ENCODE measurements around the gene ADAMTS6. TPM values are rescaled to one million over a fixed set of nuclear protein-coding genes. Genes with fewer than 3 reads are reported as not detected.
"Not testable (repeated sequence)": the region's sequence is repeated elsewhere in the genome, so short reads cannot be mapped to it uniquely, and the experiment has no call there.

ADAMTS6 gene, protein sequence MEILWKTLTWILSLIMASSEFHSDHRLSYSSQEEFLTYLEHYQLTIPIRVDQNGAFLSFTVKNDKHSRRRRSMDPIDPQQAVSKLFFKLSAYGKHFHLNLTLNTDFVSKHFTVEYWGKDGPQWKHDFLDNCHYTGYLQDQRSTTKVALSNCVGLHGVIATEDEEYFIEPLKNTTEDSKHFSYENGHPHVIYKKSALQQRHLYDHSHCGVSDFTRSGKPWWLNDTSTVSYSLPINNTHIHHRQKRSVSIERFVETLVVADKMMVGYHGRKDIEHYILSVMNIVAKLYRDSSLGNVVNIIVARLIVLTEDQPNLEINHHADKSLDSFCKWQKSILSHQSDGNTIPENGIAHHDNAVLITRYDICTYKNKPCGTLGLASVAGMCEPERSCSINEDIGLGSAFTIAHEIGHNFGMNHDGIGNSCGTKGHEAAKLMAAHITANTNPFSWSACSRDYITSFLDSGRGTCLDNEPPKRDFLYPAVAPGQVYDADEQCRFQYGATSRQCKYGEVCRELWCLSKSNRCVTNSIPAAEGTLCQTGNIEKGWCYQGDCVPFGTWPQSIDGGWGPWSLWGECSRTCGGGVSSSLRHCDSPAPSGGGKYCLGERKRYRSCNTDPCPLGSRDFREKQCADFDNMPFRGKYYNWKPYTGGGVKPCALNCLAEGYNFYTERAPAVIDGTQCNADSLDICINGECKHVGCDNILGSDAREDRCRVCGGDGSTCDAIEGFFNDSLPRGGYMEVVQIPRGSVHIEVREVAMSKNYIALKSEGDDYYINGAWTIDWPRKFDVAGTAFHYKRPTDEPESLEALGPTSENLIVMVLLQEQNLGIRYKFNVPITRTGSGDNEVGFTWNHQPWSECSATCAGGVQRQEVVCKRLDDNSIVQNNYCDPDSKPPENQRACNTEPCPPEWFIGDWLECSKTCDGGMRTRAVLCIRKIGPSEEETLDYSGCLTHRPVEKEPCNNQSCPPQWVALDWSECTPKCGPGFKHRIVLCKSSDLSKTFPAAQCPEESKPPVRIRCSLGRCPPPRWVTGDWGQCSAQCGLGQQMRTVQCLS (N-terminal part only)
- 0.90 TPM for polyA plus RNA-seq (2013, experiment 1 of 2)
- 2.7 TPM for polyA plus RNA-seq (2013, experiment 2 of 2)

DNA sequence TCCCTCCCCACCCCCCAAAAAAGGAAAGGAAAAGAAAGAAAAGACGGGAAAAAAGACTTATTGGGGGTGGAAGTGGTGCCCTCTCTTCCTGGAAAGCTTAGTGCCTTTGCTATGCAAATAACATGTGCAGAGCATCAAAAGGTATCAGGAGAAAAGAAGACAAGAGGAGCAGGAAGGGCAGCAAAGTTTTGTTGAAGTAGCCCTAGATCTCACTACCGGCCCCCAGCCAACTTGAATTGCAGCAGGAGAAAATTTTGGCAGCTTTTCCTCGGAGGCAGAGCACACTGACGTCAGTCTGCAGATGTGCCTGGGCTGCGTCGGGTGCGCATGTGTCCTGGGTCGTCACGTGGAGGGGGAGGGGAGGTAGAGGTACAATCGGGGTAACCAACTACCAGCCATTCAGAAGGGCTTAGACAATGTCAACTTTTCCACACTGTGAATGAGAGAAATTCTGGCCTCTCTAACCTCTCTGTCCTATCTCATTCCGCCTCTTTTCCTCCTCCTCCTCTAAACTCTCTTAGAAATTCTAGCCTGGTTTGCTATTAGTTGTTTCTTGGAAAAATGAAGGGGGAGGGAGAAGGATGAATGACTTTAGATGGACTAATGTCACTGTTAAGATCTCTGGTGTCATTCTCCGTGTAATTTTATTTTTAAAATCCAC, at the start of gene ADAMTS6:
ADAMTS6 (minus strand) TSS at position 286 of the 661 bp plus-strand sequence. CDS start 8,247 bp downstream, outside the sequence.
- Histone ChIP-seq H3K36me3 (ENCODE audit: insufficient read depth, low read length) (no peaks in the 10 kb centered on the region), H3K27me3 (ENCODE audit: insufficient read depth, low read length) (peaks cover 5% of the 10 kb centered on the region; the same call in 1 of the 2 replicates), H3K27ac (ENCODE audit: low read depth, low read length) (peak within 1 kb of the TSS; percentile 62), H3K9ac (ENCODE audit: low read depth, low read length) (peak within 1 kb of the TSS; percentile 58), H3K4me3 (ENCODE audit: low read length) (peak within 1 kb of the TSS; percentile 62), H3K9me3 (ENCODE audit: insufficient read depth, low read depth, low read length) (no peaks in the 10 kb centered on the region), H3K4me1 (ENCODE audit: insufficient read depth, low read length) (peaks cover 37% of the 10 kb centered on the region)
- WGBS, result under 1% methylated on average over 12 of the region's 12 CpGs

DNA sequence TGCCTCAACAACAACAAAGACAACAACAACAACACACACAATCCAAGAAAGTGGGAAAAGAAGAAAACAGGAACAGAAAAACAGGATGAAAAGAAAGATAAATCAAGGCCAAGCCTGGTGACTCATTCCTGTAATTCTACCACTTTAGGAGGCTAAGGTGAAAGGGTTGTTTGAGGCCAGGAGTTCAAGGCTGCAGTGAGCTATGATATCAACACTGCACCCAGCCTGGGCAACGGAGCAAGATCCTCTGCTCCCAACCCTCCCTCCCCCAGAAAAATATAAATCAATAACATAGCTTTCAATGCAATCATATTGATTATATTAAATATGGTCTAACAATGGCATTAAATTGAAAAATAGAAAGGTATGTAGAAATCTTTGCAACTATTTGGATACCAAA, 49.2 kb upstream of the ADAMTS6 start:
- no CpG with 5 or more reads among the region's 1 CpG for WGBS
- Histone ChIP-seq H3K9me3 (ENCODE audit: insufficient read depth, low read depth, low read length) (no peaks in the 10 kb centered on the region), H3K4me1 (ENCODE audit: insufficient read depth, low read length) (no peaks in the 10 kb centered on the region), H3K27me3 (ENCODE audit: insufficient read depth, low read length) (no peaks in the 10 kb centered on the region), H3K9ac (ENCODE audit: low read depth, low read length) (no peak overlapping the region), H3K27ac (ENCODE audit: low read depth, low read length) (no peak overlapping the region), H3K4me3 (ENCODE audit: low read length) (no peak overlapping the region), H3K36me3 (ENCODE audit: insufficient read depth, low read length) (peaks cover 34% of the 10 kb centered on the region)

DNA sequence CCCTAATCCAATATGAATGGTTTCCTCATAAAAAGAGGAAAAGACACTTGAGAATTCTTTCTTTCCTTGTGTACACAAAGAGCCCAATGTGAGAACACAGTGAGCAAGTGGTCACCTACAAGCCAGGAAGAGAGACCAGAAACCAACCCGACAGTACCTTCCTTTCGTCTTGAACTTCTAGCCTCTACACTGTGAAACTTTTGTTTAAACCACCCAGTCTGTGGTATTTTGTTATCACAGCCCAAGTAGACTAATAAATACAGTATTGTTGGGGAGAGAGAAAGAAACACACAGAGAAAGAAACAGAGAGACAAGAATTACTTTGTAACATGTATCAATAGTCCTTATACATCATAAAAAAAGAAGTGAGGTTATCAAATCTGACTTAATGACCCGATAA, 44.0 kb upstream of the ADAMTS6 start:
- 97% methylated on average over 3 of the region's 3 CpGs for WGBS
- no peaks in the 10 kb centered on the region for H3K9me3 ChIP-seq (ENCODE audit: insufficient read depth, low read depth, low read length)
- no peak overlapping the region for H3K4me3 ChIP-seq (ENCODE audit: low read length)
- no peak overlapping the region for H3K27ac ChIP-seq (ENCODE audit: low read depth, low read length)
- no peaks in the 10 kb centered on the region for H3K4me1 ChIP-seq (ENCODE audit: insufficient read depth, low read length)
- H3K27me3 ChIP-seq (ENCODE audit: insufficient read depth, low read length), result no peaks in the 10 kb centered on the region
- no peak overlapping the region for H3K9ac ChIP-seq (ENCODE audit: low read depth, low read length)
- peaks cover 69% of the 10 kb centered on the region for H3K36me3 ChIP-seq (ENCODE audit: insufficient read depth, low read length)

DNA sequence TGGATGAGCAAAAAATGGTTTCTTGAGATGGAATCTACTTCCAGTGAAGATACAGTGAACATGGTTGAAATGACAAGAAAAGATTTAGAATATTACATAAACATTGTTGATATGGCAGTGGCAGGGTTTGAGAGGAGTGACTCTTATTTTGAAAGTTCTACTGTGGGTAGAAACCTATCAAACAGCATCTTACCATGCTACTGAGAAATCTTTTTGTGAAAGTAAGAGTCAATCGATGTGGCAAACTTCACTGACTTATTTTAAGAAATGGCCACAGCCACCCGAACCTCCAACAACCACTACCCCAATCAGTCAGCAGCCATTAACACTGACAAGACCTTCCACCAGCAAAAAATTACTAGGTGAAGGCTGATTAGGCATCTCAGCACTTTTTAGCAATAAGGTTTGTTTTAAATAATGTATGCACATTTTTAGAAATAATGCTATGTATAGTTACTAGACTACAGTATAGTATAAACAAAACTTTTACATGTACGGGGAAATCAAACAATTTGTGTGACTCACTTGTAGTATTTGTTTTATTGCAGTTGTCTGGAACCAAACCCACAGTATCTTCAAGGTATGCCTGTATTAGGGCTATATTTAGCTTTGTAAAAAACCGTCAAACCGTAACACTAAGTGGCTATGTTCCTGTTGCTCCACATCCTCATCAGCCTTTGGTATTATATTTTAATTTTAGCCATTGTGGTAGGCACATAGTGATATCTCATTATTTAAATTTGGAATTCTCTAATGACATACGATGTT, 30.6 kb upstream of the ADAMTS6 start:
- Histone ChIP-seq H3K36me3 (ENCODE audit: insufficient read depth, low read length) (no peaks in the 10 kb centered on the region), H3K9ac (ENCODE audit: low read depth, low read length) (no peak overlapping the region), H3K4me3 (ENCODE audit: low read length) (no peak overlapping the region), H3K27me3 (ENCODE audit: insufficient read depth, low read length) (no peaks in the 10 kb centered on the region), H3K9me3 (ENCODE audit: insufficient read depth, low read depth, low read length) (no peaks in the 10 kb centered on the region), H3K4me1 (ENCODE audit: insufficient read depth, low read length) (no peaks in the 10 kb centered on the region), H3K27ac (ENCODE audit: low read depth, low read length) (no peak overlapping the region)
- WGBS, result 90% methylated on average over 6 of the region's 6 CpGs

DNA sequence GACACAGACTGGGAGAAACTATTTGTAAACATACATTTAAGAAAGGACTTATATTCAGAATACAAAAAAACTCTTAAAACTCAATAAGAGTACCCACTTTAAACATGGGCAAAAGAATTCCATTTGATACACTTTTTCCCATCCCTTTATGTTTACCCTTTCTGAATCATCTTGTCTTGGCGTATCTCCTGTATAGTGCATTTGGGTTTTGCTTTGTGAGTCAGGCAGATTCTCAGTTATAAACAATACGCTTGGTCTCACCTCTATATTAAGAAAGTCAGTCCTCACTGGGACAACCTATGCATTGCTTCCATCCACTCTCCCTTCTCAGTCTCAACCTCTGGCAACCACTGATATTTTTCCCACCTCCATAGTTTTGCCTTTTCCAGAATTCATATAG, 27.3 kb upstream of the ADAMTS6 start:
- H3K36me3 ChIP-seq (ENCODE audit: insufficient read depth, low read length), result no peaks in the 10 kb centered on the region
- no peak overlapping the region for H3K4me3 ChIP-seq (ENCODE audit: low read length)
- WGBS, result 93% methylated on average over 2 of the region's 2 CpGs
- no peak overlapping the region for H3K27ac ChIP-seq (ENCODE audit: low read depth, low read length)
- no peaks in the 10 kb centered on the region for H3K27me3 ChIP-seq (ENCODE audit: insufficient read depth, low read length)
- no peaks in the 10 kb centered on the region for H3K4me1 ChIP-seq (ENCODE audit: insufficient read depth, low read length)
- no peaks in the 10 kb centered on the region for H3K9me3 ChIP-seq (ENCODE audit: insufficient read depth, low read depth, low read length)
- H3K9ac ChIP-seq (ENCODE audit: low read depth, low read length), result no peak overlapping the region

DNA sequence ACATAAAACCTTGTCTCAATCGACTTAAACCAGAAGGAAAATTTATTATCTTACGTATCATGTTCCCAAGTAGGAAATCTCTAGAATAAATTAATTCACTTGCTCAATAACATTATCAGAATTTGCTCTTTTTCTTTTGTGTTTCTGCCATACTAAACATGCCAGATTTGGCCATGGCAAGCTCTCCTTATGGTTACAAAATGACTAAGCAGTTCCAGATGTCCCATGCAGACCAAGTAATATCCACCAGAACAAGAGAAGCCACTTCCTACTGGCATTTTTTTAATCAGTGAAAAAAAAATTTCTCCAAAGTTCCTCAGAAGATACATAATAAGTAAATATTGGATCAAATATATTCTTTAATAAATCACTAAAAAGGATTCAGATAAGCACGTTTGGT, 25.2 kb upstream of the ADAMTS6 start:
- no peaks in the 10 kb centered on the region for H3K9me3 ChIP-seq (ENCODE audit: insufficient read depth, low read depth, low read length)
- no peak overlapping the region for H3K4me3 ChIP-seq (ENCODE audit: low read length)
- no peaks in the 10 kb centered on the region for H3K36me3 ChIP-seq (ENCODE audit: insufficient read depth, low read length)
- H3K9ac ChIP-seq (ENCODE audit: low read depth, low read length), result no peak overlapping the region
- H3K27ac ChIP-seq (ENCODE audit: low read depth, low read length), result no peak overlapping the region
- no peaks in the 10 kb centered on the region for H3K4me1 ChIP-seq (ENCODE audit: insufficient read depth, low read length)
- 90% methylated on average over 2 of the region's 3 CpGs for WGBS
- H3K27me3 ChIP-seq (ENCODE audit: insufficient read depth, low read length), result no peaks in the 10 kb centered on the region

DNA sequence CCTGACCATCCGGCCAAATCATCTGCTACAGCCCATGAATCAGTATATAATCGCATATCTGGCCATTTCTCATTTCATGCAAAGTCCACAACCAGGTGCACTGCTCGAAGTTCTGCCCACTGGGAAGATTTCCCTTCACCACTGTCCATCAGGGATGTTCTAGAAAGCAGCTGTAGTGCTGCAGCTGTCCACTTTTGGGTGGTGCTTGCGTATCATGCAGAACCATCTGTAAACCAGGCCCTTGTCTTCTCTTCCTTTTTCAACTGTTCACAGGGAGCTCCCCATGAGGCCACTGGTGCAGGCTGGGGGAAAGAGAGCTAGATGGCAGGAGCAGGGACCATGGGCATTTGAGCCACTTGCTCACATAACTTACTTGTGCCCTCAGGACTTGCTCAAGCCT, 7.4 kb upstream of the ADAMTS6 start:
- no peaks in the 10 kb centered on the region for H3K27me3 ChIP-seq (ENCODE audit: insufficient read depth, low read length)
- no peaks in the 10 kb centered on the region for H3K36me3 ChIP-seq (ENCODE audit: insufficient read depth, low read length)
- WGBS, result 93% methylated on average over 4 of the region's 4 CpGs
- H3K9ac ChIP-seq (ENCODE audit: low read depth, low read length), result no peak overlapping the region
- H3K4me1 ChIP-seq (ENCODE audit: insufficient read depth, low read length), result no peaks in the 10 kb centered on the region
- H3K27ac ChIP-seq (ENCODE audit: low read depth, low read length), result no peak overlapping the region
- H3K9me3 ChIP-seq (ENCODE audit: insufficient read depth, low read depth, low read length), result no peaks in the 10 kb centered on the region
- H3K4me3 ChIP-seq (ENCODE audit: low read length), result no peak overlapping the region

DNA sequence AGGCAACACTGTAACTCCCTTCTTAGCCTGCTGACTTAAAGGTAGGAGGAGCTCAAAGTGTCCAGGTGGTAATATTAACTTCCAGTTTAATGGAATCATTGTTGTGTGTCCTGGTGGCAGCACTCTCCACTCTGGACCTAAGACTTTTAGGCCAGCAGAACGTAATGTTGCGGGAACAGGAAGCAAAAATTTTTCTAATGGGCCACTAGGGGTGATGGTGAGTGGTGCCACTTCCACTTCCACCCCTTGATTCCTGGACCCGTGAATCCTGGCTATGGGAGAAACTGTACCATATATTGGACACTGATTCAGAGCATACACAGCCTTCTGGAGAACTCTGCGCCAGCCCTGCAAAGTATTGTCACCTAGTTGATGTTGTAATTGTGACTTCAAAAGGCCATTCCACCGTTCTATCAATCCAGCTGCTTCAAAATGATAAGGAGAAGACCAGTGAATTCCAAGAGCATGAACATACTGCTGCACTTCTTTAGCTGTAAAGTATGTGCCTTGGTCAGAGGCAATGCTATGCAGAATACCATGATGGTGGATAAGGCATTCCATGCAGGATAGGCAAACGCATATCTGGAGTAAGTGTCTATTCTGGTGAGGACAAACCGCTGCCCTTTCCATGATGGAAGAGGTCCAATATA, 6.4 kb upstream of the ADAMTS6 start:
- not testable (repeated sequence) for H3K9me3 ChIP-seq (ENCODE audit: insufficient read depth, low read depth, low read length); H3K27ac ChIP-seq (ENCODE audit: low read depth, low read length); H3K9ac ChIP-seq (ENCODE audit: low read depth, low read length); H3K36me3 ChIP-seq (ENCODE audit: insufficient read depth, low read length); H3K4me1 ChIP-seq (ENCODE audit: insufficient read depth, low read length); H3K4me3 ChIP-seq (ENCODE audit: low read length); H3K27me3 ChIP-seq (ENCODE audit: insufficient read depth, low read length)
- 93% methylated on average over 7 of the region's 7 CpGs for WGBS

DNA sequence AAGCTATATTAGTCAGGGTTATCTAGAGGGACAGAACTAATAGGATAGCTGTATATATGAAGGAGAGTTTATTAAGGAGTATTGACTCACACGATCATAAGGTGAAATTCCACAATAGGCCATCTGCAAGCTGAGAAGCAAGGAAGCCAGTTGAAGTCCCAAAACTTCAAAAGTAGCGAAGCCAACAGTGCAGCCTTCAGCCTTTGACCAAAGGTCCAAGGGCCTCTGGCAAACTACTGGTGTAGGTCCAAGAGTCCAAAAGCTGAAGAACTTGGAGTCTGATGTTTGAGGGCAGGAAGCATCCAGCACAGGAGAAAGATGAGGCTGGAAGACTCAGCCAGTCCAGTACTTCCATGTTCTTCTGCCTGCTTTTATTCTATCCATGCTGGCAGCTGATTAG, 5.1 kb upstream of the ADAMTS6 start:
- 99% methylated on average over 2 of the region's 2 CpGs for WGBS
- H3K36me3 ChIP-seq (ENCODE audit: insufficient read depth, low read length); H3K27me3 ChIP-seq (ENCODE audit: insufficient read depth, low read length); H3K9me3 ChIP-seq (ENCODE audit: insufficient read depth, low read depth, low read length); H3K9ac ChIP-seq (ENCODE audit: low read depth, low read length); H3K27ac ChIP-seq (ENCODE audit: low read depth, low read length); H3K4me3 ChIP-seq (ENCODE audit: low read length): not testable (repeated sequence)
- peaks cover 10% of the 10 kb centered on the region for H3K4me1 ChIP-seq (ENCODE audit: insufficient read depth, low read length)

DNA sequence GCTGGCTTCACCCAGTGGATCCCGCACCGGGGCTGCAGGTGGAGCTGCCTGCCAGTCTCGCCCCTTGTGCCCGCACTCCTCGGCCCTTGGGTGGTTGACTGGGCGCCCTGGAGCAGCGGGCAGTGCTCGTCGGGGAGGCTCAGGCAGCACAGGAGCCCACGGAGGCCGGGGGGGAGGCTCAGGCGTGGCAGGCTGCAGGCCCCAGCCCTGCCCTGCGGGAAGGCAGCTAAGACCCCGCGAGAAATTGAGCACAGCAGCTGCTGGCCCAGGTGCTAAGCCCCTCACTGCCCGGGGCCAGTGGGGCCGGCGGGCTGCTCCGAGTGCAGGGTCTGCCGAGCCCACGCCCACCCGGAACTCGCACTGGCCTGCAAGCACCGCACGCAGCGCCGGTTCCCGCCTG, 3.7 kb upstream of the ADAMTS6 start:
- WGBS, result 97% methylated on average over 28 of the region's 28 CpGs
- Histone ChIP-seq H3K4me3 (ENCODE audit: low read length) (no peak overlapping the region), H3K27me3 (ENCODE audit: insufficient read depth, low read length) (peaks cover 2% of the 10 kb centered on the region; the same call in 1 of the 2 replicates), H3K36me3 (ENCODE audit: insufficient read depth, low read length) (no peaks in the 10 kb centered on the region), H3K27ac (ENCODE audit: low read depth, low read length) (no peak overlapping the region), H3K4me1 (ENCODE audit: insufficient read depth, low read length) (peaks cover 14% of the 10 kb centered on the region), H3K9me3 (ENCODE audit: insufficient read depth, low read depth, low read length) (no peaks in the 10 kb centered on the region), H3K9ac (ENCODE audit: low read depth, low read length) (no peak overlapping the region)

Data from HUES64 (cell line).